SIG-M5 treated with dmso at 0.1 percent for 504 hours (cell line): Measurements from ENCODE around the gene ATG9A.

Experiments
- DNase-seq: peaks from one replicate; lab custom pipeline; 2025; ENCODE audit not compliant: unreplicated experiment; lab: John Stamatoyannopoulos, UW

Gene ATG9A

DNA sequence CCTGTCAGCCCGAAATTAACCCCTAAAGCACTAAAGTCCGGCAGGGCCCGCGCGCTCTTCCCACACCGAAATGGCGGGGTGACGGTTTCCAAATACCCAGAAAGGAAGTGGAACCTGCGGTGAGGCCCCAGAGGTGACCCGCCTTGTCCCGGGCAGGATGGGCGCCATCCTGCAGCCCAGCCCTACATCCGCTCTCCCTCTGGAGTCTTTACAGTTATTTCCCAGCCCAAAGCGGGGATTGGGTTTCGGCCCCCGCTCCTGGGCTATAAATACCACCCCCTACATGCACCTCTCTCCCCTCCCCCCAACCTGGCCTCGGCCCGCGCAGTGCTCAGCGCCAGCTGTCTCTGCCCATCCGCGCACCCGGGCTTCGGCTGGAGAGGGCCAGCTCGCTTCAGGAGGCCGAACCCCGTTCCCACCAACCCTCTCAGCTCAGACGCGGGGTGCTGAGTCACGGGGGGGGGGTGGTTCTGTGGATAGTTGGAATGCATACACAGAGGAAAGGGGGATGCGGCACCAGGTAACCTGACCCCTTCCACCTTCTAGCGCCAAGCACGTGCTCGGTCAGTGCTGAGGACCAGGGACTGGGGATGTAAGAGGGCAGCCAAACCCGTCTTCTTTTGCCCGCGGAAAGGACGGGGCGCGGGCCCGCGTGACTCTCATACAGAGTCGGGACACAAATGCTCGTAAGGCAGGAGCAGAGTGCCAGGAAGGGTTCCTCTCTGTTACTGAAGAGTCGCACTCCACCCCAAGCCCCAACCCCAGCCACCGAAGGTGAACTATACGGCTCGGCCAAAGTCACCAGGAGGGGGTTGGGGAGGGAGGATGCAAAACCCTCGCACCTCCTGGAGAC, 23.7 kb upstream of the ATG9A start, which contains the start of gene TUBA4B:
Gene TUBA4B, plus strand, starts transcription at position 344 of the 853 bp plus-strand sequence. Its CDS starts 165 bp downstream, at position 509.
- DNase-seq = peak; percentile 61

DNA sequence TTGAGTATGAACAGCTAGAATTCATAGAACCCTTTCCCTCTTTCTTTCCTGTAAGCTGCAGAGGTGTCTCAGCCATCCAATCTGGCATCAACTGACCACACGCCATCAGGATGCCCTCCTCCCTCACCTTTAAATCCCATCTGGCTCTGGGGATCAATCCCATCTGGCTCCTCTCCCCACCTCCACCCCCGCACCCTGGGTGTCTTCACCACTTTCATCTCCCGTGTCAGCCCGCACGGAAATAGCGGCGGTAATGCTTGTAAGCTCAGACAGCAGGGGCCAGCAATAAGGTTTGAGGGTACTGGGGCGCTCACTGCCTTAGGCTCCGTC, 23.1 kb upstream of the ATG9A start:
- no peak for DNase-seq

DNA sequence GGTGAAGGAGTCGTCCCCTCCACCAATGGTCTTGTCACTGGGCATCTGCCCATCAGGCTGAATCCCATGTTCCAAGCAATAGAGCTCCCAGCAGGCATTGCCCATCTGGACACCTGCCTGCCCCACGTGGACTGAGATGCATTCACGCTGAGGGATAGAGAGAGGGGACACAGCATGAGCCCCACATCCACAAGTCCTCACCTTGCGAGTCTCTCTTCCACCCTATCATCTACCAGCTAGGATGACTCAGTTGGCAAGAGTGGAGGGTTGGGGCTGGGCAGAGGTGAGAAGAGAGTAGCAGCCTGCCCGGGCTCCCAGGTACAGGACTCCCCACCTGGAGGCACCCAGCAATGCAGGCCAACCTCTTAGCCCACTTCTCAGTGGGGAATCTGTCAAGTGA, 22.6 kb upstream of the ATG9A start:
- no peak for DNase-seq

- no peak for DNase-seq
These were observed 22.2 kb upstream of the ATG9A start for GRCh38 chr2:219251656-219252055.

GRCh38 chr2:219250049-219250781, 20.8 kb upstream of the ATG9A start:
- DNase-seq = peak; percentile 84

DNA sequence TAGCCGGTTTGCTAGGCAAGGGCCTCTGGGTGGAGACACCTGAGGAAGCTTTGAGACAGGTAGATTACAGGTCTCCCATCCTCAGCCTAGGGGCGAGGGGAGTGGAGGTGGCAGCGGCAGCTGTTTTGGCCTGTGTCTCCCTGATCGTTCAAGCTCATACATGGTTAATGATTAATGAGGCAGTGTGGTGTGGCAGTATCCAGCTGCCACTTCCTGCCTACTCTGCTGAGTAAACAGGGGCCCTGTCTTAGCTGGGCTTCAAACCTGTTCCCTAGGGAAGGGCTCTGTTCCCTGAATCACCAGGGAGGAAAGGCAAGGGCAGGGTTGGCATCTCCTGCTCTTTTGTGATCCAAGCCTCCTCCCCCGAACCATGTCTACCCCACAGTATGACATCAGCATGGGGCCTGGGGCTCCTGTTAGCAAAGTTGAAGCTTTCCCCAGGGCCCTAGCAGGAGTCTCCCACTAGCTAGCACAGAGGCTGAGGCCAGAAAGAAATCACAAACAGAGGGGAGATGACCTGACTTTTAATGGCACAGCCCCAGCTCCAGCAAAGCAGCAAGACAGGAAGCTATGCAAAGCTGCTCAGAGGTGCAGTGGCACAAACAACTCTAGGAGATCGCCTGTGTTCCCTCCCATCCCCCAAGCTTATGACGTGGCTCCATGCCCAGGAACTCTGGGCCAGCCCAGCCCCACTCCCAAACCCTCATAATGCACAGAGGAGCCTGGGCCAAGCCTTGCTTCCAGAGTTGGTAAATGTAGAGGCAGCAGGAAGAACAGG, 20.0 kb upstream of the ATG9A start:
- peak; percentile 66 for DNase-seq

DNA sequence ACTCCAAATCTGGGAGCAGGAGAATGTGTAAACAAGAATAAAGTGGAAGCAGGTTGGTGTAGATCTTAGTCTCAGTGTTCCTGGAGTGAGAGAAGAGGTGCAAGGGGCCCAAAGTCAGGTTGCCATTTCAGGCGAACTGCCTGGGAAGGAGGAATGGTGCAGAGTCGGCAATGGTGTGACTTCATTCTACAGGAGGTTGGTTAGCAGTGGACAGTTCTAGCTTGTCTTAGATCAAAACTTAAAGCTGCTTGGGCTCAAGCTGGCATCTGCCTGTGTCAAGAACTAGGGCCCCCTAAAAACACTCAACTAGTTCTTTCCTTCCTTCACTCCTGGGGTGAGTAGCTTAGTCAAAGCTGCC, 19.4 kb upstream of the ATG9A start:
- no peak for DNase-seq

DNA sequence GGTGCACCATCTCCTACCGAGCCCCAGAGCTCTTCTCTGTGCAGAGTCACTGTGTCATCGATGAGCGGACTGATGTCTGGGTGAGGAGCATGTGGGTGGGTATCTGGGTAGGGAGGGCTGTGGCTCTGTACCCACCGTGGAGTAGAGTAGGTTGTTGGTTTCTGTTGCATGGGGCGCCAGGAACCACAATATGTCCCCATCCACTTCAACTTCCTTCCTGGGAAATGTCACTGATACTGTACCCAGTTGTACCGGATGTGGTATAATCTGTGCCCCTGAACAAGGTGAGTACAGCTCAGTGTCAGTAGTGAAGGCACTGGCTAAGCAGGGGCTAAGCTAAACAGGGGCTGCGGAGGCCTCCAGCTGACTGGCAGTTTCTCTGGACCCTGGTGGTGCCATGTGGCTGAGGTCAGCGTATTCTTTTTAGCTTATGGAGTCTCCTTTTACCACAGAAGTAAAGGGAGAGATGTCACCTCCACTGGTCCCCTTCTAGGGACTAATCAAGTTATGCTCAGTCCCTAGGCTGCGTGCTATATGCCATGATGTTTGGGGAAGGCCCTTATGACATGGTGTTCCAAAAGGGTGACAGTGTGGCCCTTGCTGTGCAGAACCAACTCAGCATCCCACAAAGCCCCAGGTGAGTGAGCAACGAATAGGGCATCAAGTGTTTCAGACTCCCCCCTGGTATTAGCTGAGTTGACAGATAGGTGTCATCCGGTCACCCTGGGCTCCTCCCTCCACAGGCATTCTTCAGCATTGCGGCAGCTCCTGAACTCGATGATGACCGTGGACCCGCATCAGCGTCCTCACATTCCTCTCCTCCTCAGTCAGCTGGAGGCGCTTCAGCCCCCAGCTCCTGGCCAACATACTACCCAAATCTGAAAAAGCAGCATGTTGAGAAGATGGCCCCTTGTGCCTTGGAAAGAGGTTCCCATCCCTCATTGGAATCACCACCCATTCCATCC, 18.5 kb upstream of the ATG9A start:
- DNase-seq = peak; percentile 33

DNA sequence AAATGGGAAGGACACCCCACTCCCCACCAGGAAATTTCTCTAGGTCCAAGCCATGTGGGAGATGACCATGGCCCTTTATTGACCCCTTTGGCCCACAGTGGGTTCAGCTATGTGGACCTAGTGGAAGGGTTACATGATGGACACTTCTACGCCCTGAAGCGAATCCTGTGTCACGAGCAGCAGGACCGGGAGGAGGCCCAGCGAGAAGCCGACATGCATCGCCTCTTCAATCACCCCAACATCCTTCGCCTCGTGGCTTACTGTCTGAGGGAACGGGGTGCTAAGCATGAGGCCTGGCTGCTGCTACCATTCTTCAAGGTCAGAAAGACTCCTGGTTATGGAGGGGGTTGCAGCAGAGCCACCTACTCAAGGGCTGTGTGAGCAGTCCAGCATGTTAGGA, 17.1 kb upstream of the ATG9A start:
- no peak for DNase-seq

GRCh38 chr2:219245899-219246230, 16.4 kb upstream of the ATG9A start:
- DNase-seq = no peak

DNA sequence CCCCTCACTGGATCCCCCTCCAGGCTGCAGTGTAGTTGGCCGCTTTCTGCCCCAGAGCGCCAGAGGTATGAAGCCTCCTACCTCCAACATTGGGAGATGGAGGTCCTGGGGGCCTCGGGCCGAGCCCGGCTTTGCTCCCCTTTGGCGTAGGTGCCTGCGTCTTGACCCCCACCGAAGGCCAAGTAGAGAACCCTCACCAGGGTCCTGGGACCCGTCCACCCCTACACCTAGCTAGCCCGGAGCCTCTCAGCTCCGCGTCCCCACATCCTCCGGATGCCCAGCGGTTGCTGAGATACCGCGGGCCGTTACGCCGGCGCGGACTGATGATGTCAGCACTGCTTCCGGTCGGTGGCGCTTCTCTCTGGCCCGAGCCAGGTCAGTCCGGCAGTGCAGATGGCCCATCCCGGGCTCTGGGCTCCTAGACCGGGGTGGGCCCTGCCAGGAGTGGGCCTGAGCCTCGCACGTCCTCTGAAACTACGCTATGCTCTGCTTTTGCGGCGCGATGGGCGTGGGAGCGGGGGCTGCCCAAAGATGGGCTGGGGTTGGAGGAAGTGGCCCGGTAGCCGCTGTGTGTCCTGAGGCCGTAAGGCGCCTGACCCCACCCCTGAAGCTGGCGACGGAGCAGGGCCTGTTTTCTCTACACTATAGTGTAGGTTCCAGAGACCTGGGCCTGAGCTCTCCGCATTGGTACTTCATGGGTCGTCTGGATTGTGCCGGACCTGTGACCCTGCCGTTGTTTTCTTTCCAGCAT, 15.9 kb upstream of the ATG9A start, which contains the start of the genes GLB1L and STK16:
Gene GLB1L, minus strand, starts transcription at position 297 of the 751 bp plus-strand sequence. CDS start 1,871 bp downstream, outside the sequence.
Gene STK16, plus strand, starts transcription at position 332 of the 751 bp plus-strand sequence. CDS start 521 bp downstream, outside the sequence.
- peak; percentile 75 for DNase-seq

DNA sequence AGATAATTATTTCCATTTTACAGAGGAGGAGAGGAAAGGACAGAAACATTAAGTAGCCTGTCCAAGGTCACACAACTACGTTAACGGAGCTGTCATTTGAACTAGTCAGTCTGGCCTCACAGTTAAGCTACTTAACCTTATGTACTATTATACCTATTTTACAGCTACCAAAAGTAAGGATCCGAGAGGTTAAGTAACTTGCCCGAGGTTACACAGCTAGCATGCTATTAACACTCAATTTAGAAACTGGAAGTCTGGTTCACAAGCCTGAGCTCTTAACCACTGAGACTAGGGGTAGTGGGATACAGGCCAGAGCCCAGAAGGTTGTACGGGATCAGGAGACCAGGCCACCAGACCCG, 15.3 kb upstream of the ATG9A start:
- no peak for DNase-seq

GRCh38 chr2:219243291-219243761, 13.9 kb upstream of the ATG9A start:
- DNase-seq = no peak

DNA sequence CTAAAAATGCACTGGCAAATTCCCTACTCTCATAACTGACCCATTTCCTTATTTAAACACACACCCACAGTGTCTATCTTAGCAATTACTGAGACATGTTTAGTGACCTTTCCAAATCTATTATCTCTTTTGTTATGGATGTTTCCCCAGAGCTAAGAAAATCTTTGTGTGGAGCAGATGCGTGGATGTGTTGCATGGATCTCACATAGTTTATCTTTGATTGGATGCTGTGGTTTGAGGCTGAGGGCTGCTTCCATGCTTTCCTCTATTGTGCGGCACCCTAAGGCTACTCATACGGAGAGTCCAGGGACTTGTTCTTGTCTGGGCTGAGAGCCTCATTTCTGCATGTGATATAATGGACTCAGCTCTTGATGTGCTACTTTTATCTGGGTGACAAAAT, 4.9 kb upstream of the ATG9A start:
- no peak for DNase-seq

DNA sequence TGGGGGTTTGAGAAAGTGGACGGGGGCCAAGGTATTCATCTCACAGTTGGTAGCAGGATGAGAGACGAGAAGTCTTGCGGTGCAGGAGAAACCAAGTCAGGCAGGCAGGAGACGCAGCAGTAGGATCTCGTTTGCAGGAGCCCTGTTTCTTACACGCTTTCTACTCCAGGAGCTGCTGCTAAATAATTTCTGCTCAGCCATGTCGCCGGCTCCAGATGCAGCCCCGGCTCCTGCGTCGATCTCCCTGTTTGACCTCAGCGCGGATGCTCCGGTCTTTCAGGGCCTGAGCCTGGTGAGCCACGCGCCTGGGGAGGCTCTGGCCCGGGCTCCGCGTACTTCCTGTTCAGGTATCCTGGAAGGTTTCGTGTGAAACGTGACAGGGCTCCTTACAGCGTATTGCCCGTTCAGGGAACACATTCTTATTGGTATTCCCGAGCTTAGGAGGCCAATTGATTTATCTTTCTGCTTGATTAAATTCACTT, 664 bp upstream of the ATG9A start:
- peak; percentile 43 for DNase-seq

- no peak for DNase-seq
These were observed 528 bp downstream of the ATG9A start for GRCh38 chr2:219228911-219229304.

- DNase-seq = peak; percentile 25
These were observed 1.2 kb downstream of the ATG9A start for GRCh38 chr2:219228041-219228910.

- peak; percentile 59 for DNase-seq
These were observed 4.1 kb downstream of the ATG9A start for GRCh38 chr2:219225350-219225749.
